SH-SY5Y (cell line): Measurements from ENCODE around the gene LRRC59.

Experiments used
- GATA2 ChIP-seq: IDR thresholded peaks from 2 replicates; pipeline ENCODE4 v1.6.1; 2011; ENCODE audit warnings: mild to moderate bottlenecking, low read depth, low read length
- GATA3 ChIP-seq: IDR thresholded peaks from 2 replicates; pipeline ENCODE4 v1.6.1; 2011; ENCODE audit warnings: low read depth, mild to moderate bottlenecking, low read length, moderate library complexity

GRCh38 chr17:50389534-50389933, 7.8 kb downstream of the LRRC59 start:
- TF ChIP-seq GATA3 (no peak), GATA2 (no peak)
